PC-3 (cell line): ENCODE results near the gene SLC22A14. TPM values are rescaled to one million over a fixed set of nuclear protein-coding genes. Genes with fewer than 3 reads are reported as not detected.

ENCODE experiments used
- ATAC-seq: fragments of 200-7000 bp; cut with Tn5 transposase; 2 replicates; pipeline ENCODE4 v1.9.1; 2020; ENCODE audit warnings: mild to moderate bottlenecking, moderate library complexity
- BruUV-seq: library from RNA; stranded (reverse); fragments of 400-500 nt; replicated peaks from 2 replicates; lab custom pipeline; 2021; lab: Mats Ljungman, UMichigan
- CTCF ChIA-PET: fragments of 300-600 bp; sonication (Branson Sonifier 250); formaldehyde crosslinking; loops from one replicate; lab custom pipeline; 2022; ENCODE audit warnings: antibody characterized with exemption; lab: Charles Lee
- POLR2A ChIA-PET: fragments of 300-600 bp; sonication (Branson Sonifier 250); formaldehyde crosslinking; loops from one replicate; lab custom pipeline; 2022; ENCODE audit warnings: antibody characterized with exemption; ENCODE audit not compliant: unreplicated experiment; lab: Charles Lee
- DNase-seq: peaks from one replicate; pipeline ENCODE4 v3.0.0-alpha.2; 2015
- H2AFZ ChIP-seq: fragments of 300-600 bp; sonication (generic); 2 replicates; pipeline ENCODE4 v1.6.0; 2016; ENCODE audit warnings: antibody characterized with exemption, low read length
- H3F3A ChIP-seq: fragments of 300-600 bp; sonication (generic); one replicate; pipeline ENCODE4 v1.6.0; 2017; ENCODE audit warnings: antibody characterized with exemption, low read length, control low read depth, mild to moderate bottlenecking; ENCODE audit not compliant: unreplicated experiment
- H3K27ac ChIP-seq: fragments of 300-600 bp; sonication (generic); 2 replicates; pipeline ENCODE4 v1.5.1; 2016; ENCODE audit warnings: mild to moderate bottlenecking, low read length
- H3K27me3 ChIP-seq: fragments of 300-600 bp; sonication (generic); 2 replicates; pipeline ENCODE4 v1.6.1; 2016; ENCODE audit warnings: low read length, mixed read lengths
- H3K36me3 ChIP-seq: fragments of 300-600 bp; sonication (generic); 2 replicates; pipeline ENCODE4 v1.6.1; 2016; ENCODE audit warnings: low read depth, mixed run types, low read length, mixed read lengths
- H3K4me1 ChIP-seq: fragments of 300-600 bp; sonication (generic); 2 replicates; pipeline ENCODE4 v1.5.1; 2016; ENCODE audit warnings: low read length; ENCODE audit not compliant: insufficient read depth
- H3K4me2 ChIP-seq: fragments of 300-600 bp; sonication (generic); 2 replicates; pipeline ENCODE4 v1.6.0; 2016; ENCODE audit warnings: low read length
- H3K4me3 ChIP-seq: fragments of 300-600 bp; sonication (generic); 2 replicates; pipeline ENCODE4 v1.5.1; 2016; ENCODE audit warnings: mild to moderate bottlenecking, low read length, mixed read lengths
- H3K79me2 ChIP-seq: fragments of 300-600 bp; sonication (generic); 2 replicates; pipeline ENCODE4 v1.6.1; 2017; ENCODE audit warnings: low read length, mixed read lengths
- H3K9ac ChIP-seq: fragments of 300-600 bp; sonication (generic); 2 replicates; pipeline ENCODE4 v1.6.0; 2016; ENCODE audit warnings: mild to moderate bottlenecking, low read length
- H3K9me2 ChIP-seq: fragments of 300-600 bp; sonication (generic); replicated peaks from 2 replicates; pipeline ENCODE4 v1.6.1; 2016; ENCODE audit warnings: mixed run types, low read length, mixed read lengths
- H3K9me3 ChIP-seq: fragments of 300-600 bp; sonication (generic); 2 replicates; pipeline ENCODE4 v1.6.1; 2016; ENCODE audit warnings: low read length, mixed read lengths
- H4K20me1 ChIP-seq: fragments of 300-600 bp; sonication (generic); 2 replicates; pipeline ENCODE4 v1.6.1; 2016; ENCODE audit warnings: low read length, mixed read lengths
- EZH2 ChIP-seq: fragments of 300-600 bp; sonication (generic); IDR thresholded peaks from one replicate; pipeline ENCODE4 v1.6.1; 2017; ENCODE audit warnings: antibody characterized with exemption, mild to moderate bottlenecking, low read length; ENCODE audit not compliant: unreplicated experiment
- EZH2phosphoT487 ChIP-seq: fragments of 300-600 bp; sonication (generic); IDR thresholded peaks from 2 replicates; pipeline ENCODE4 v1.6.1; 2018; ENCODE audit warnings: mild to moderate bottlenecking, antibody characterized with exemption, low read length, borderline replicate concordance
- intact Hi-C: fragments of 100-400 bp; cut with micrococcal nuclease; formaldehyde crosslinking; loops from 2 replicates; pipeline ENCODE4 v1.9.0; 2023
- total RNA-seq: library from RNA; depleted of rRNA; stranded (reverse); fragments of >200 nt; gene quantifications from 2 replicates; pipeline ENCODE4 v1.2.3, GENCODE V29; 2014
- TF ChIP-seq, protein P1 (sequence below): fragments of 300-600 bp; sonication (generic); conservative IDR thresholded peaks from 2 replicates; pipeline ENCODE4 v1.5.1; 2017; ENCODE audit warnings: antibody characterized with exemption, low read depth, mild to moderate bottlenecking, low read length

The SLC22A14 gene
- total RNA-seq, 1 experiment from 2014 or later, result 0.07 TPM

- no peaks in the 10 kb centered on the region for H3K9me2 ChIP-seq
- H3F3A ChIP-seq, result no peaks in the 10 kb centered on the region
- intact Hi-C loops, result no loop called here
- TF ChIP-seq, protein P1, sequence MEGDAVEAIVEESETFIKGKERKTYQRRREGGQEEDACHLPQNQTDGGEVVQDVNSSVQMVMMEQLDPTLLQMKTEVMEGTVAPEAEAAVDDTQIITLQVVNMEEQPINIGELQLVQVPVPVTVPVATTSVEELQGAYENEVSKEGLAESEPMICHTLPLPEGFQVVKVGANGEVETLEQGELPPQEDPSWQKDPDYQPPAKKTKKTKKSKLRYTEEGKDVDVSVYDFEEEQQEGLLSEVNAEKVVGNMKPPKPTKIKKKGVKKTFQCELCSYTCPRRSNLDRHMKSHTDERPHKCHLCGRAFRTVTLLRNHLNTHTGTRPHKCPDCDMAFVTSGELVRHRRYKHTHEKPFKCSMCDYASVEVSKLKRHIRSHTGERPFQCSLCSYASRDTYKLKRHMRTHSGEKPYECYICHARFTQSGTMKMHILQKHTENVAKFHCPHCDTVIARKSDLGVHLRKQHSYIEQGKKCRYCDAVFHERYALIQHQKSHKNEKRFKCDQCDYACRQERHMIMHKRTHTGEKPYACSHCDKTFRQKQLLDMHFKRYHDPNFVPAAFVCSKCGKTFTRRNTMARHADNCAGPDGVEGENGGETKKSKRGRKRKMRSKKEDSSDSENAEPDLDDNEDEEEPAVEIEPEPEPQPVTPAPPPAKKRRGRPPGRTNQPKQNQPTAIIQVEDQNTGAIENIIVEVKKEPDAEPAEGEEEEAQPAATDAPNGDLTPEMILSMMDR, result no peak
- TF ChIP-seq EZH2phosphoT487, result no peak
- no peak for TF ChIP-seq EZH2
- H3K4me2 ChIP-seq, result no peak overlapping the region
- ChIA-PET CTCF (no interaction called here), POLR2A (interaction anchor here (0.5 kb wide), 1 partner anchor 31 kb away, joined by 3 read pairs; no protein-coding TSS in a partner anchor)
- no TSS peak for BruUV-seq
- no peaks in the 10 kb centered on the region for H3K27me3 ChIP-seq
- no peaks in the 10 kb centered on the region for H3K4me1 ChIP-seq
- no peaks in the 10 kb centered on the region for H3K36me3 ChIP-seq
- no peak overlapping the region for H2AFZ ChIP-seq
- no peak overlapping the region for H3K4me3 ChIP-seq
- ATAC-seq (no peak), DNase-seq (no peak)
- no peaks in the 10 kb centered on the region for H3K79me2 ChIP-seq
- no peaks in the 10 kb centered on the region for H3K9me3 ChIP-seq
- no peaks in the 10 kb centered on the region for H4K20me1 ChIP-seq
- H3K9ac ChIP-seq, result no peak overlapping the region
- H3K27ac ChIP-seq, result no peak overlapping the region
These were observed 32.1 kb downstream of the SLC22A14 start for GRCh38 chr3:38314112-38314763.

DNA sequence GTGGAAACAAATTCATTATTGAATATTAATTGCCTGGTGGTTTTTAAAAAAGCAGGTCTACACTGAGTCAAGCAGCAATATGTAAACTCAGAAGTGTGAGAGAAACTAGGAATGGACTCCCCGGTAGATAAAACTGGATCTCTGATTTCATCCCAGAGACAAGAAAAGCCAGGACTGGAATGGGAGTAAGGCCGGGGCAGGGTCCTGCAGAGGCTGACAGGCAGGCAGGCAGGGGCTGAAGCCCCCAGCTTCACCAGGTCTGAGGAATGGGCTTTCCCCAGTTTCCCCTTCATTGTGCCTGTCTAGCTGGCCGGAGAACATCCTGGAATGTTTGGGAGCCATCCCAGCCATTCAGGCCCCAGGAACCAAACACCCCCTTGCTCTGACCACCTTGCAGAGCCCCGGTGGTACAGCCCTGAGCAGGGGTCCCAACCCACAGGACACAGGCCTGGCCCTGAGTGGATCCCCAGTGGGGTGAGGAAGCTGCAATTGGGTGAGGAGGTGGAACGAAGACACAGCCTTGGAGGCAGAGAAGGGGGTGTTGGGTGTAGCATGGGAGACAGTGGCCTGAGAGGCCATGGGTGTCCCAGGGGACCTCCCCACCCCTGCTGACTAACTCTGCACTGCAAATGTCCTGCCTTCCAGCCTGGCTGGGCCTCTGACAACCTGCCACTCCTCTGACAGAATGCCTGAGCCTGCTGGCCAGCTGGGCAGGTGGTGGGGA, 32.8 kb downstream of the SLC22A14 start:
- TF ChIP-seq EZH2 (no peak), EZH2phosphoT487 (no peak)
- TF ChIP-seq, protein P1, result no peak
- ATAC-seq, result no peak; the same call in 1 of the 2 replicates
- no peak overlapping the region for H3K27ac ChIP-seq
- H3K9ac ChIP-seq, result no peak overlapping the region
- BruUV-seq, result no TSS peak
- CTCF ChIA-PET, result no interaction called here
- no peaks in the 10 kb centered on the region for H3K36me3 ChIP-seq
- H3K4me2 ChIP-seq, result no peak overlapping the region
- H3K9me3 ChIP-seq, result no peaks in the 10 kb centered on the region
- no peak overlapping the region for H3K4me3 ChIP-seq
- no peak for DNase-seq
- H3F3A ChIP-seq, result no peaks in the 10 kb centered on the region
- POLR2A ChIA-PET, result no interaction called here
- intact Hi-C loops, result no loop called here
- no peaks in the 10 kb centered on the region for H3K27me3 ChIP-seq
- no peaks in the 10 kb centered on the region for H3K9me2 ChIP-seq
- no peaks in the 10 kb centered on the region for H3K79me2 ChIP-seq
- H3K4me1 ChIP-seq, result no peaks in the 10 kb centered on the region
- H2AFZ ChIP-seq, result no peak overlapping the region
- no peaks in the 10 kb centered on the region for H4K20me1 ChIP-seq
